DLD1 (cell line): ENCODE measurements around the gene DENND10.
"Not testable (repeated sequence)": the region's sequence is repeated elsewhere in the genome, so short reads cannot be mapped to it uniquely, and the experiment has no call there.

ENCODE experiments used
- in situ Hi-C: cut with HindIII; loops from 2 replicates; pipeline ENCODE4 v1.10.0; 2017; ENCODE audit warnings: low sequenced_read_pairs

Gene DENND10

GRCh38 chr10:119165171-119166117 is 61.5 kb downstream of the DENND10 start, which contains the start of gene SFXN4:
Gene SFXN4 (minus strand): TSS chr10:119165714. CDS start chr10:119165647, 67 bp downstream.
- in situ Hi-C loops: no loop called here

GRCh38 chr10:119166118-119166500 is 62.2 kb downstream of the DENND10 start:
- in situ Hi-C loops: no loop called here

- in situ Hi-C loops: no loop called here
These were observed 62.7 kb downstream of the DENND10 start for GRCh38 chr10:119166564-119166963.

- in situ Hi-C loops: no loop called here
These were observed 63.1 kb downstream of the DENND10 start for GRCh38 chr10:119167041-119167440.

GRCh38 chr10:119174109-119174508 is 70.2 kb downstream of the DENND10 start:
- in situ Hi-C loops: no loop called here

GRCh38 chr10:119176166-119176565 is 72.3 kb downstream of the DENND10 start:
- in situ Hi-C loops: no loop called here

GRCh38 chr10:119177708-119178371 is 73.9 kb downstream of the DENND10 start:
- in situ Hi-C loops: no loop called here

GRCh38 chr10:119178372-119179119 is 74.6 kb downstream of the DENND10 start, which contains the start of gene PRDX3:
Gene PRDX3 (minus strand): TSS chr10:119178812. CDS start chr10:119178790, 22 bp downstream.
- in situ Hi-C loops: no loop called here

- in situ Hi-C loops: not testable (repeated sequence)
These were observed 77.0 kb downstream of the DENND10 start for GRCh38 chr10:119180850-119181400.

GRCh38 chr10:119183664-119184412 is 79.9 kb downstream of the DENND10 start:
- in situ Hi-C loops: no loop called here
